SK-N-SH treated with all-trans-retinoic acid at 6 μM for 48 hours (cell line): Measurements from ENCODE around the gene ORC6.

Experiments used
- ATAC-seq: fragments of 200-7000 bp; cut with Tn5 transposase; 3 replicates; pipeline ENCODE4 v1.9.1; 2020; ENCODE audit warnings: mild to moderate bottlenecking, moderate library complexity
- ARNTL ChIP-seq: fragments of 450-650 bp; formaldehyde crosslinking; IDR thresholded peaks from 2 replicates; pipeline ENCODE4 v1.5.0; 2020; ENCODE audit warnings: low read depth, mild to moderate bottlenecking, moderate library complexity, borderline replicate concordance
- BACH2 ChIP-seq: fragments of 250-450 bp; sonication (Bioruptor Pico); IDR thresholded peaks from 2 replicates; pipeline ENCODE4 v1.9.0; 2021; ENCODE audit warnings: mild to moderate bottlenecking, borderline replicate concordance
- CSDC2 ChIP-seq: fragments of 250-450 bp; sonication (Bioruptor Pico); IDR thresholded peaks from 2 replicates; pipeline ENCODE4 v1.5.0; 2020; ENCODE audit warnings: mild to moderate bottlenecking, moderate library complexity
- ESRRG ChIP-seq: fragments of 250-450 bp; sonication (Bioruptor Pico); IDR thresholded peaks from 2 replicates; pipeline ENCODE4 v1.6.1; 2021; ENCODE audit warnings: mild to moderate bottlenecking
- GLIS3 ChIP-seq: fragments of 250-450 bp; sonication (Bioruptor Pico); IDR thresholded peaks from 2 replicates; pipeline ENCODE4 v1.5.0; 2020; ENCODE audit warnings: mild to moderate bottlenecking, moderate library complexity
- ISL1 ChIP-seq: fragments of 250-450 bp; sonication (Bioruptor Pico); IDR thresholded peaks from 2 replicates; pipeline ENCODE4 v2.1.2; 2022; ENCODE audit warnings: mild to moderate bottlenecking, moderate library complexity
- OSR1 ChIP-seq: fragments of 250-450 bp; sonication (Bioruptor Pico); IDR thresholded peaks from 2 replicates; pipeline ENCODE4 v1.8.0; 2022; ENCODE audit warnings: moderate library complexity, mild to moderate bottlenecking, inconsistent platforms
- PPARA ChIP-seq: fragments of 250-450 bp; sonication (Bioruptor Pico); IDR thresholded peaks from 2 replicates; pipeline ENCODE4 v1.5.0; 2020; ENCODE audit warnings: mild to moderate bottlenecking, borderline replicate concordance
- RARB ChIP-seq: fragments of 250-450 bp; sonication (Bioruptor Pico); IDR thresholded peaks from 2 replicates; pipeline ENCODE4 v1.8.0; 2021; ENCODE audit warnings: mild to moderate bottlenecking, moderate library complexity
- SNAI2 ChIP-seq: fragments of 250-450 bp; sonication (Bioruptor Pico); IDR thresholded peaks from 2 replicates; pipeline ENCODE4 v1.5.0; 2020; ENCODE audit warnings: mild to moderate bottlenecking, moderate library complexity
- TCF4 ChIP-seq: fragments of 250-450 bp; sonication (Bioruptor Pico); IDR thresholded peaks from 2 replicates; pipeline ENCODE4 v1.8.0; 2021; ENCODE audit warnings: mild to moderate bottlenecking, moderate library complexity, borderline replicate concordance
- TOX ChIP-seq: fragments of 250-450 bp; sonication (Bioruptor Pico); IDR thresholded peaks from 2 replicates; pipeline ENCODE4 v1.8.0; 2021; ENCODE audit warnings: mild to moderate bottlenecking, moderate library complexity, borderline replicate concordance
- ZC3H10 ChIP-seq: fragments of 250-450 bp; sonication (Bioruptor Pico); IDR thresholded peaks from 2 replicates; pipeline ENCODE4 v1.5.1; 2021; ENCODE audit warnings: mild to moderate bottlenecking, moderate library complexity
- ZFP30 ChIP-seq: fragments of 450-650 bp; formaldehyde crosslinking; IDR thresholded peaks from 2 replicates; pipeline ENCODE4 v1.5.0; 2022; ENCODE audit warnings: mild to moderate bottlenecking, moderate library complexity
- ZNF565 ChIP-seq: fragments of 450-650 bp; formaldehyde crosslinking; conservative IDR thresholded peaks from 2 replicates; pipeline ENCODE4 v1.5.0; 2020; ENCODE audit warnings: low read depth, mild to moderate bottlenecking, moderate library complexity
- ZNF70 ChIP-seq: fragments of 450-650 bp; formaldehyde crosslinking; IDR thresholded peaks from 2 replicates; pipeline ENCODE4 v1.5.0; 2020; ENCODE audit warnings: mild to moderate bottlenecking, moderate library complexity
- ZNF8 ChIP-seq: fragments of 450-650 bp; formaldehyde crosslinking; IDR thresholded peaks from 2 replicates; pipeline ENCODE4 v1.5.0; 2020; ENCODE audit warnings: mild to moderate bottlenecking, moderate library complexity
- TF ChIP-seq, protein P1 (sequence below): fragments of 250-450 bp; sonication (Bioruptor Pico); IDR thresholded peaks from 2 replicates; pipeline ENCODE4 v1.5.1; 2020; ENCODE audit warnings: low read depth, mild to moderate bottlenecking, moderate library complexity
- TF ChIP-seq, protein P2 (sequence below): fragments of 250-450 bp; sonication (Bioruptor Pico); IDR thresholded peaks from 2 replicates; pipeline ENCODE4 v1.5.0; 2020; ENCODE audit warnings: mild to moderate bottlenecking, moderate library complexity
- TF ChIP-seq, protein P3 (sequence below): fragments of 250-450 bp; sonication (Bioruptor Pico); IDR thresholded peaks from 2 replicates; pipeline ENCODE4 v1.8.0; 2020; ENCODE audit warnings: mild to moderate bottlenecking, moderate library complexity, borderline replicate concordance
- TF ChIP-seq, protein P4 (sequence below): fragments of 250-450 bp; sonication (Bioruptor Pico); IDR thresholded peaks from 2 replicates; pipeline ENCODE4 v1.8.0; 2021; ENCODE audit warnings: low read depth, mild to moderate bottlenecking, moderate library complexity, borderline replicate concordance
- TF ChIP-seq, protein P5 (sequence below): fragments of 250-450 bp; sonication (Bioruptor Pico); IDR thresholded peaks from 2 replicates; pipeline ENCODE4 v1.5.1; 2021; ENCODE audit warnings: mild to moderate bottlenecking, moderate library complexity

Gene ORC6

DNA sequence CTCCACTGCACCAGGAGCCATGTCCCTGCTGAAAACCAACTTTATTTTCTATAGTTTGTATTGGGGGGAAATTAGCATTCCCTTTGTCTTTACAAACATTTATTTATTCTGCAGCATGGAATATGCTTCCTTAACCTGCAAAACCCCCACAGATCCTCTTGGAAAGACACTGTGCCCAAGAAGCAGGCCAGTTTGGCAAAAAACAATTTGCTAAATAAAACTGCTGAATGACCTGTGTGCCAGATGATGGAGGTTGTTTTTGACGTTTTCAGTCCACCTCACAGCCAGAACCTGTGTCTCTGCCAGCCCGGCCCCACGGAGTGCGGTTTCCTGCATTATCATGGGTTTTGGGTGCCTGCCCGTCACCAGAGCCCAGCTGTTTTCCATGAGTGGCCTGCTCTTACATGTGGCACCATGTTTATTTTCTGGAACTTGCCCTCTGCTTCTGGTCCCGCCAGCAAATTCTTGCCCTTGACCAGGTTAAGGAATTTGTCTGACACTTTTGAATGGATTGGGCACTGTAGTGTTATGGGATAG is 26.4 kb downstream of the ORC6 start:
- ATAC-seq, result no peak
- TF ChIP-seq RARB, result no peak
- no peak for TF ChIP-seq TCF4 (CRISPR knock-in tag)
- no peak for TF ChIP-seq ZC3H10
- no peak for TF ChIP-seq GLIS3
- TF ChIP-seq, protein P1, sequence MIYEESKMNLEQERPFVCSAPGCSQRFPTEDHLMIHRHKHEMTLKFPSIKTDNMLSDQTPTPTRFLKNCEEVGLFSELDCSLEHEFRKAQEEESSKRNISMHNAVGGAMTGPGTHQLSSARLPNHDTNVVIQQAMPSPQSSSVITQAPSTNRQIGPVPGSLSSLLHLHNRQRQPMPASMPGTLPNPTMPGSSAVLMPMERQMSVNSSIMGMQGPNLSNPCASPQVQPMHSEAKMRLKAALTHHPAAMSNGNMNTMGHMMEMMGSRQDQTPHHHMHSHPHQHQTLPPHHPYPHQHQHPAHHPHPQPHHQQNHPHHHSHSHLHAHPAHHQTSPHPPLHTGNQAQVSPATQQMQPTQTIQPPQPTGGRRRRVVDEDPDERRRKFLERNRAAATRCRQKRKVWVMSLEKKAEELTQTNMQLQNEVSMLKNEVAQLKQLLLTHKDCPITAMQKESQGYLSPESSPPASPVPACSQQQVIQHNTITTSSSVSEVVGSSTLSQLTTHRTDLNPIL, result no peak
- no peak for TF ChIP-seq ZNF70 (CRISPR knock-in tag)
- no peak for TF ChIP-seq ESRRG (CRISPR knock-in tag)
- TF ChIP-seq, protein P2, sequence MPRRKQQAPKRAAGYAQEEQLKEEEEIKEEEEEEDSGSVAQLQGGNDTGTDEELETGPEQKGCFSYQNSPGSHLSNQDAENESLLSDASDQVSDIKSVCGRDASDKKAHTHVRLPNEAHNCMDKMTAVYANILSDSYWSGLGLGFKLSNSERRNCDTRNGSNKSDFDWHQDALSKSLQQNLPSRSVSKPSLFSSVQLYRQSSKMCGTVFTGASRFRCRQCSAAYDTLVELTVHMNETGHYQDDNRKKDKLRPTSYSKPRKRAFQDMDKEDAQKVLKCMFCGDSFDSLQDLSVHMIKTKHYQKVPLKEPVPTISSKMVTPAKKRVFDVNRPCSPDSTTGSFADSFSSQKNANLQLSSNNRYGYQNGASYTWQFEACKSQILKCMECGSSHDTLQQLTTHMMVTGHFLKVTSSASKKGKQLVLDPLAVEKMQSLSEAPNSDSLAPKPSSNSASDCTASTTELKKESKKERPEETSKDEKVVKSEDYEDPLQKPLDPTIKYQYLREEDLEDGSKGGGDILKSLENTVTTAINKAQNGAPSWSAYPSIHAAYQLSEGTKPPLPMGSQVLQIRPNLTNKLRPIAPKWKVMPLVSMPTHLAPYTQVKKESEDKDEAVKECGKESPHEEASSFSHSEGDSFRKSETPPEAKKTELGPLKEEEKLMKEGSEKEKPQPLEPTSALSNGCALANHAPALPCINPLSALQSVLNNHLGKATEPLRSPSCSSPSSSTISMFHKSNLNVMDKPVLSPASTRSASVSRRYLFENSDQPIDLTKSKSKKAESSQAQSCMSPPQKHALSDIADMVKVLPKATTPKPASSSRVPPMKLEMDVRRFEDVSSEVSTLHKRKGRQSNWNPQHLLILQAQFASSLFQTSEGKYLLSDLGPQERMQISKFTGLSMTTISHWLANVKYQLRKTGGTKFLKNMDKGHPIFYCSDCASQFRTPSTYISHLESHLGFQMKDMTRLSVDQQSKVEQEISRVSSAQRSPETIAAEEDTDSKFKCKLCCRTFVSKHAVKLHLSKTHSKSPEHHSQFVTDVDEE (CRISPR knock-in tag), result no peak
- no peak for TF ChIP-seq TOX
- TF ChIP-seq ARNTL (CRISPR knock-in tag), result no peak
- TF ChIP-seq PPARA (CRISPR knock-in tag), result no peak
- no peak for TF ChIP-seq BACH2 (CRISPR knock-in tag)
- TF ChIP-seq, protein P3, sequence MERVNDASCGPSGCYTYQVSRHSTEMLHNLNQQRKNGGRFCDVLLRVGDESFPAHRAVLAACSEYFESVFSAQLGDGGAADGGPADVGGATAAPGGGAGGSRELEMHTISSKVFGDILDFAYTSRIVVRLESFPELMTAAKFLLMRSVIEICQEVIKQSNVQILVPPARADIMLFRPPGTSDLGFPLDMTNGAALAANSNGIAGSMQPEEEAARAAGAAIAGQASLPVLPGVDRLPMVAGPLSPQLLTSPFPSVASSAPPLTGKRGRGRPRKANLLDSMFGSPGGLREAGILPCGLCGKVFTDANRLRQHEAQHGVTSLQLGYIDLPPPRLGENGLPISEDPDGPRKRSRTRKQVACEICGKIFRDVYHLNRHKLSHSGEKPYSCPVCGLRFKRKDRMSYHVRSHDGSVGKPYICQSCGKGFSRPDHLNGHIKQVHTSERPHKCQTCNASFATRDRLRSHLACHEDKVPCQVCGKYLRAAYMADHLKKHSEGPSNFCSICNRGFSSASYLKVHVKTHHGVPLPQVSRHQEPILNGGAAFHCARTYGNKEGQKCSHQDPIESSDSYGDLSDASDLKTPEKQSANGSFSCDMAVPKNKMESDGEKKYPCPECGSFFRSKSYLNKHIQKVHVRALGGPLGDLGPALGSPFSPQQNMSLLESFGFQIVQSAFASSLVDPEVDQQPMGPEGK (CRISPR knock-in tag), result no peak
- TF ChIP-seq SNAI2, result no peak
- TF ChIP-seq ISL1 (CRISPR knock-in tag), result no peak
- TF ChIP-seq OSR1 (CRISPR knock-in tag), result no peak
- no peak for TF ChIP-seq ZFP30
- TF ChIP-seq, all 23 proteins: peak for 0

DNA sequence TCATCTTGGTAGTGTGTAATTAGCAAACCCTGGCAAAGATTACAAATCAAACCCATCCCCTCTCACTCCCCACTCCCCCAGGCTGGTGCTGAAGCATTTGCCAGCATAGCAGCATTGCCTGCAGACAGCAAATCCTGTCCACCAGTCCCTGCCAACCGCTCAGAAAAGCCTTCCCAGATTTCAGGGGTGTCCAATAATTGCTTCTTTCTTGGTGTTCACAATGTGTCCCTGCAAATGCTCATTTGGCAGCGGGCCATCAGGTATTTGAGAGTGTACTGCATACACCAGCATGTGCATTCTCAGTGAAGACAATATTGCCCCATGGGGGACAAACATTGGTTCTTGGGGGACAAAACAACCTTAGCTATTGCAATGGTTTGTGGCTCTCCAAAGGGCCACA is 28.2 kb downstream of the ORC6 start:
- TF ChIP-seq ESRRG (CRISPR knock-in tag), result no peak
- TF ChIP-seq, protein P3 (CRISPR knock-in tag), result no peak
- TF ChIP-seq ISL1 (CRISPR knock-in tag), result no peak
- no peak for TF ChIP-seq PPARA (CRISPR knock-in tag)
- no peak for TF ChIP-seq GLIS3
- TF ChIP-seq, protein P2 (CRISPR knock-in tag), result no peak
- TF ChIP-seq, protein P1, result no peak
- no peak for TF ChIP-seq ZFP30
- TF ChIP-seq ZNF70 (CRISPR knock-in tag), result no peak
- no peak for TF ChIP-seq ARNTL (CRISPR knock-in tag)
- no peak for TF ChIP-seq ZNF565 (CRISPR knock-in tag)
- TF ChIP-seq ZNF8 (CRISPR knock-in tag), result no peak
- TF ChIP-seq ZC3H10, result no peak
- TF ChIP-seq BACH2 (CRISPR knock-in tag), result no peak
- TF ChIP-seq SNAI2, result no peak
- TF ChIP-seq CSDC2 (CRISPR knock-in tag), result no peak
- TF ChIP-seq, protein P4, sequence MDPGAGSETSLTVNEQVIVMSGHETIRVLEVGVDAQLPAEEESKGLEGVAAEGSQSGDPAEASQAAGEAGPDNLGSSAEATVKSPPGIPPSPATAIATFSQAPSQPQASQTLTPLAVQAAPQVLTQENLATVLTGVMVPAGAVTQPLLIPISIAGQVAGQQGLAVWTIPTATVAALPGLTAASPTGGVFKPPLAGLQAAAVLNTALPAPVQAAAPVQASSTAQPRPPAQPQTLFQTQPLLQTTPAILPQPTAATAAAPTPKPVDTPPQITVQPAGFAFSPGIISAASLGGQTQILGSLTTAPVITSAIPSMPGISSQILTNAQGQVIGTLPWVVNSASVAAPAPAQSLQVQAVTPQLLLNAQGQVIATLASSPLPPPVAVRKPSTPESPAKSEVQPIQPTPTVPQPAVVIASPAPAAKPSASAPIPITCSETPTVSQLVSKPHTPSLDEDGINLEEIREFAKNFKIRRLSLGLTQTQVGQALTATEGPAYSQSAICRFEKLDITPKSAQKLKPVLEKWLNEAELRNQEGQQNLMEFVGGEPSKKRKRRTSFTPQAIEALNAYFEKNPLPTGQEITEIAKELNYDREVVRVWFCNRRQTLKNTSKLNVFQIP (CRISPR knock-in tag), result no peak
- TF ChIP-seq, protein P5, sequence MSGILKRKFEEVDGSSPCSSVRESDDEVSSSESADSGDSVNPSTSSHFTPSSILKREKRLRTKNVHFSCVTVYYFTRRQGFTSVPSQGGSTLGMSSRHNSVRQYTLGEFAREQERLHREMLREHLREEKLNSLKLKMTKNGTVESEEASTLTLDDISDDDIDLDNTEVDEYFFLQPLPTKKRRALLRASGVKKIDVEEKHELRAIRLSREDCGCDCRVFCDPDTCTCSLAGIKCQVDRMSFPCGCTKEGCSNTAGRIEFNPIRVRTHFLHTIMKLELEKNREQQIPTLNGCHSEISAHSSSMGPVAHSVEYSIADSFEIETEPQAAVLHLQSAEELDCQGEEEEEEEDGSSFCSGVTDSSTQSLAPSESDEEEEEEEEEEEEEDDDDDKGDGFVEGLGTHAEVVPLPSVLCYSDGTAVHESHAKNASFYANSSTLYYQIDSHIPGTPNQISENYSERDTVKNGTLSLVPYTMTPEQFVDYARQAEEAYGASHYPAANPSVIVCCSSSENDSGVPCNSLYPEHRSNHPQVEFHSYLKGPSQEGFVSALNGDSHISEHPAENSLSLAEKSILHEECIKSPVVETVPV (CRISPR knock-in tag), result no peak
- TF ChIP-seq TOX, result no peak
- ATAC-seq, result no peak
